ENCODE results near the gene SMG1. TPM values are rescaled to one million over a fixed set of nuclear protein-coding genes. Genes with fewer than 3 reads are reported as not detected.
"Not testable (repeated sequence)": the region's sequence is repeated elsewhere in the genome, so short reads cannot be mapped to it uniquely, and the experiment has no call there.

The SMG1 gene
- total RNA-seq (100 to 1,000 TPM in 1 of 2 donors, 10 to 100 TPM in 1; 71.9 to 139 TPM), polyA plus RNA-seq (10 to 100 TPM; 11.3 to 14.1 TPM)
- long read RNA-seq, donor 1 = 0 reads
- long read RNA-seq, donor 2 = 0 reads
- long read RNA-seq, donor 3 = 0 reads
- long read RNA-seq, donor 4 = 0 reads
- long read RNA-seq, donor 5, partial matches to known transcripts = 0 of 1 reads
- long read RNA-seq, donor 5, other reads (novel, unspliced or antisense) = 0 of 1 reads

GRCh38 chr16:18925986-18926865, at the start of gene SMG1:
Gene SMG1, minus strand, starts transcription at chr16:18926408. Its CDS starts 367 bp downstream, at chr16:18926041.
- WGBS, 2 donors = 0% methylated on average over 66 to 104 of the region's 104 CpGs
- not testable (repeated sequence) for H3K27me3 ChIP-seq (ENCODE audit: control insufficient read depth in 3 of 3, insufficient read depth in 3 of 3, low read length in 2 of 3); H3K36me3 ChIP-seq (ENCODE audit: control insufficient read depth in 4 of 4, insufficient read depth in 4 of 4, low read length in 4 of 4); H3K9me3 ChIP-seq (ENCODE audit: control insufficient read depth in 4 of 4, insufficient read depth in 3 of 4, low read length in 3 of 4)
- ATAC-seq (ENCODE audit: insufficient read depth, low FRiP score) (peak; percentile 92), DNase-seq (peak; percentile 91 to 94 (median 93))
- peak within 1 kb of the TSS; percentile 76 for H3K4me3 ChIP-seq
- H3K9ac ChIP-seq (ENCODE audit: insufficient read depth in 1 of 2, low read length in 2 of 2) = peak within 1 kb of the TSS; percentile 16 to 78
- peak within 1 kb of the TSS; percentile 95 to 96 for H3K27ac ChIP-seq (ENCODE audit: low read depth in 1 of 2, low read length in 1 of 2)
- H3K4me1 ChIP-seq (ENCODE audit: control insufficient read depth in 5 of 5, insufficient read depth in 5 of 5, low read length in 5 of 5) = peaks cover 0 to 11% (median 3%) of the 10 kb centered on the region in 5 donors

- H3K9me3 ChIP-seq (ENCODE audit: control insufficient read depth in 4 of 4, insufficient read depth in 3 of 4, low read length in 3 of 4) = no peaks in the 10 kb centered on the region
- WGBS, 2 donors = 58 to 71% methylated on average over 3 of the region's 3 CpGs
- H3K27me3 ChIP-seq (ENCODE audit: control insufficient read depth in 3 of 3, insufficient read depth in 3 of 3, low read length in 2 of 3) = no peaks in the 10 kb centered on the region
- no peak for TF ChIP-seq CTCF (IDR thresholded peaks at IDR 0.05; ENCODE audit: control extremely low read depth, extremely low read depth)
- H3K9ac ChIP-seq (ENCODE audit: insufficient read depth in 1 of 2, low read length in 2 of 2) = no peak overlapping the region
- H3K4me1 ChIP-seq (ENCODE audit: control insufficient read depth in 5 of 5, insufficient read depth in 5 of 5, low read length in 5 of 5) = no peaks in the 10 kb centered on the region
- H3K27ac ChIP-seq (ENCODE audit: low read depth in 1 of 2, low read length in 1 of 2) = no peak overlapping the region
- H3K36me3 ChIP-seq (ENCODE audit: control insufficient read depth in 4 of 4, insufficient read depth in 4 of 4, low read length in 4 of 4) = no peaks in the 10 kb centered on the region
- no peak overlapping the region for H3K4me3 ChIP-seq
- ATAC-seq (ENCODE audit: insufficient read depth, low FRiP score) = no peak
- DNase-seq = no peak
Measured at GRCh38 chr16:18975109-18975508, 48.9 kb upstream of the SMG1 start.

GRCh38 chr16:18969855-18970240, 43.6 kb upstream of the SMG1 start:
- DNase-seq = no peak
- H3K36me3 ChIP-seq (ENCODE audit: control insufficient read depth in 4 of 4, insufficient read depth in 4 of 4, low read length in 4 of 4) = no peaks in the 10 kb centered on the region
- H3K9ac ChIP-seq (ENCODE audit: insufficient read depth in 1 of 2, low read length in 2 of 2) = no peak overlapping the region
- ATAC-seq (ENCODE audit: insufficient read depth, low FRiP score) = no peak
- no peaks in the 10 kb centered on the region for H3K9me3 ChIP-seq (ENCODE audit: control insufficient read depth in 4 of 4, insufficient read depth in 3 of 4, low read length in 3 of 4)
- TF ChIP-seq CTCF (IDR thresholded peaks at IDR 0.05; ENCODE audit: control extremely low read depth, extremely low read depth) = no peak
- WGBS, 2 donors = 71 to 76% methylated on average over 4 of the region's 4 CpGs
- no peaks in the 10 kb centered on the region for H3K4me1 ChIP-seq (ENCODE audit: control insufficient read depth in 5 of 5, insufficient read depth in 5 of 5, low read length in 5 of 5)
- no peak overlapping the region for H3K27ac ChIP-seq (ENCODE audit: low read depth in 1 of 2, low read length in 1 of 2)
- H3K4me3 ChIP-seq = no peak overlapping the region
- H3K27me3 ChIP-seq (ENCODE audit: control insufficient read depth in 3 of 3, insufficient read depth in 3 of 3, low read length in 2 of 3) = no peaks in the 10 kb centered on the region
